Erythroblast (primary cell): ENCODE results near the gene KCNT2.

Experiments used
- GATA1 ChIP-seq: IDR thresholded peaks from 2 replicates; pipeline ENCODE4 v1.6.1; 2011; ENCODE audit warnings: low read depth, mild to moderate bottlenecking, control low read depth, low read length, moderate library complexity
- POLR2A ChIP-seq: IDR thresholded peaks from 2 replicates; pipeline ENCODE4 v1.6.1; 2011; ENCODE audit warnings: mild to moderate bottlenecking, low read length

GRCh38 chr1:196317535-196318522, 290.4 kb downstream of the KCNT2 start:
- TF ChIP-seq POLR2A (no peak), GATA1 (no peak)
